ENCODE data around the gene TTYH3. TPM values are rescaled to one million over a fixed set of nuclear protein-coding genes. Genes with fewer than 3 reads are reported as not detected.

The TTYH3 gene
- total RNA-seq, 1 donor from 2014 or later, result 250 TPM

DNA sequence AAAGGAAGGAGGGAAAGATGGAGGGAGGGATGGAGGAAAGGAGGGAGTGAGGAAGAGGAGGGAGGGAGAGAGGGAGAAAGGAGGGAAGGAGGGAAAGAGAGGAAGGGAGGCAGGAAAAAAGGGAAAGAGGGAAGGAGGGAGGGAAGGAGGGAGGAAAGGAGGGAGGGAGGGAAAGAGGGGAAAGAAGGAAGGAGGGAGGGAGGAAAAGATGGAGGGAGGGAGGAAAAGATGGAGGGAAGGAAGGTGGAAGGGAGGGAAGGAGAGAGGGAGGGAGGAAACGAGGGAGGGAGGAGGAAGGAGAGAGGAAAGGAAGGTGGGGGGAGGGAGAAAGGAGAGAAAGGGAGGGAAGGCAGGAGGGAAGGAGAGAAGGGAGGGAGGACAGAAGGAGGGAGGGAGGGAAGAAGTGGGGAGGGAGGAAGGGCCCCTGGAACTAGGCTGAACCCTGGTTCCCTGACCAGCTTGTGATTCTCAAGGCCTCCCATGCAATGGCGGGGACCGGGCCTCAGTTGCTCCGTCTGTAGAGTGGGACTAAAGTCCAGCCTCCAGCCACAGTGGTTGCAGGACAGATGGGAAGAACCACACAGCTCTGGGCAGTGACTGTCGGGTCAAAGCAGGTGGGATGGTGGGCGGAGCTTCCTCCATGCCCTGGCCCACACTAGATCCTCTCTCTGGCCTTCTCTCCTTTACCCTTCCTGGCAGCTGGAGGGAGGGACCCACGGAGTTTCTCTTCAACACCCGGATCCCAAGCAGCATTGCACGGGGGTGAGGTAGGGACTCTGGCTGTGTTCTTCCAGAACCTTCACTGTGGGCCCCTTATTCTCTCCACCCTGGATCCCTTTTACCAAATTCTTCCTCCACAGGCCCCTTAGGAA is 4.3 kb upstream of the TTYH3 start:
- TF ChIP-seq, protein P1, sequence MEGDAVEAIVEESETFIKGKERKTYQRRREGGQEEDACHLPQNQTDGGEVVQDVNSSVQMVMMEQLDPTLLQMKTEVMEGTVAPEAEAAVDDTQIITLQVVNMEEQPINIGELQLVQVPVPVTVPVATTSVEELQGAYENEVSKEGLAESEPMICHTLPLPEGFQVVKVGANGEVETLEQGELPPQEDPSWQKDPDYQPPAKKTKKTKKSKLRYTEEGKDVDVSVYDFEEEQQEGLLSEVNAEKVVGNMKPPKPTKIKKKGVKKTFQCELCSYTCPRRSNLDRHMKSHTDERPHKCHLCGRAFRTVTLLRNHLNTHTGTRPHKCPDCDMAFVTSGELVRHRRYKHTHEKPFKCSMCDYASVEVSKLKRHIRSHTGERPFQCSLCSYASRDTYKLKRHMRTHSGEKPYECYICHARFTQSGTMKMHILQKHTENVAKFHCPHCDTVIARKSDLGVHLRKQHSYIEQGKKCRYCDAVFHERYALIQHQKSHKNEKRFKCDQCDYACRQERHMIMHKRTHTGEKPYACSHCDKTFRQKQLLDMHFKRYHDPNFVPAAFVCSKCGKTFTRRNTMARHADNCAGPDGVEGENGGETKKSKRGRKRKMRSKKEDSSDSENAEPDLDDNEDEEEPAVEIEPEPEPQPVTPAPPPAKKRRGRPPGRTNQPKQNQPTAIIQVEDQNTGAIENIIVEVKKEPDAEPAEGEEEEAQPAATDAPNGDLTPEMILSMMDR (IDR thresholded peaks at IDR 0.05; ENCODE audit: unreplicated experiment), result no peak
- Mint-ChIP-seq H3K36me3 (ENCODE audit: low read depth, unreplicated experiment) (no peaks in the 10 kb centered on the region), H3K9me3 (ENCODE audit: unreplicated experiment) (no peaks in the 10 kb centered on the region), H3K4me3 (ENCODE audit: unreplicated experiment) (no peak overlapping the region), H3K27me3 (ENCODE audit: unreplicated experiment) (peaks cover 5% of the 10 kb centered on the region), H3K4me1 (ENCODE audit: unreplicated experiment) (peaks cover 4% of the 10 kb centered on the region), H3K27ac (ENCODE audit: unreplicated experiment) (peak overlapping the region; percentile 22)
- DNase-seq (ENCODE audit: low spot score), result no peak

DNA sequence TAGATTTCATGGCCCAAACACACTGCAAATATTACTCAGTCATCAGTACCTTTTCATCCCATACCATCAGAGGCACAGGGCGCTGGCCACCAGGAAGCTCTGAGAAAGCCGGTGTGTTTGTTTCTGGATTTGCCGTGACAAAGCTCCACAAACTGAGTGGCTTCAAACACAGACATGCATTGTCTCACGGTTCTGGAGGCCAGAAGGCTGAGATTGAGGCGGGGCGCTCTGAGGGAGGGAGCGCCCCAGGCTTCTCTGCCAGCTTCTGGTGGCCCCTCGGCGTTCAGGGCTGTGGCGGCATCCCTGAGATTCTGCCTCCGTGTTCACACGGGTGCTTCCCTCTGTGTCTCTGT is 3.7 kb upstream of the TTYH3 start:
- Mint-ChIP-seq H3K4me1 (ENCODE audit: unreplicated experiment) (peaks cover 4% of the 10 kb centered on the region), H3K36me3 (ENCODE audit: low read depth, unreplicated experiment) (no peaks in the 10 kb centered on the region), H3K4me3 (ENCODE audit: unreplicated experiment) (no peak overlapping the region), H3K27ac (ENCODE audit: unreplicated experiment) (peak overlapping the region; percentile 22), H3K27me3 (ENCODE audit: unreplicated experiment) (peaks cover 6% of the 10 kb centered on the region), H3K9me3 (ENCODE audit: unreplicated experiment) (no peaks in the 10 kb centered on the region)
- no peak for DNase-seq (ENCODE audit: low spot score)
- TF ChIP-seq, protein P1 (IDR thresholded peaks at IDR 0.05; ENCODE audit: unreplicated experiment), result no peak

DNA sequence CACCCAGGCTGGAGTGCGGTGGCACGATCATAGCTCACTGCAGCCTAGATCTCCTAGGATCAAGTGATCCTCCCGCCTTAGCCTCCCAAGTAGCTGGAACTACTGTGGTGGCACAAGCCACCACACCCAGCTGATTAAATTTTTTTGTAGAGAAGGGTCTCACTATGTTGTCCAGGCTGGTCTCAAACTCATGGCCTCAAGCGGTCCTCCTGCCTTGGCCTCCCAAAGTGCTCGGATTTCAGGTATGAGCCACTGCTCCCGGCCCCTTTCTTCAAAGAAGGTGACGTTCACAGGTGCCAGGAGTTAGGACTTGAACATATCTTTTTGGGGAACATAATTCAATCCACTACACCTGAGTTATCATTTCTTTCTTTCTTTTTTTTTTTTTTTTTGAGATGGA is 2.9 kb upstream of the TTYH3 start:
- DNase-seq (ENCODE audit: low spot score), result no peak
- H3K27ac Mint-ChIP-seq (ENCODE audit: unreplicated experiment), result no peak overlapping the region
- H3K36me3 Mint-ChIP-seq (ENCODE audit: low read depth, unreplicated experiment), result no peaks in the 10 kb centered on the region
- H3K27me3 Mint-ChIP-seq (ENCODE audit: unreplicated experiment), result peaks cover 9% of the 10 kb centered on the region
- no peak overlapping the region for H3K4me3 Mint-ChIP-seq (ENCODE audit: unreplicated experiment)
- peaks cover 4% of the 10 kb centered on the region for H3K4me1 Mint-ChIP-seq (ENCODE audit: unreplicated experiment)
- no peaks in the 10 kb centered on the region for H3K9me3 Mint-ChIP-seq (ENCODE audit: unreplicated experiment)
- TF ChIP-seq, protein P1 (IDR thresholded peaks at IDR 0.05; ENCODE audit: unreplicated experiment), result no peak

DNA sequence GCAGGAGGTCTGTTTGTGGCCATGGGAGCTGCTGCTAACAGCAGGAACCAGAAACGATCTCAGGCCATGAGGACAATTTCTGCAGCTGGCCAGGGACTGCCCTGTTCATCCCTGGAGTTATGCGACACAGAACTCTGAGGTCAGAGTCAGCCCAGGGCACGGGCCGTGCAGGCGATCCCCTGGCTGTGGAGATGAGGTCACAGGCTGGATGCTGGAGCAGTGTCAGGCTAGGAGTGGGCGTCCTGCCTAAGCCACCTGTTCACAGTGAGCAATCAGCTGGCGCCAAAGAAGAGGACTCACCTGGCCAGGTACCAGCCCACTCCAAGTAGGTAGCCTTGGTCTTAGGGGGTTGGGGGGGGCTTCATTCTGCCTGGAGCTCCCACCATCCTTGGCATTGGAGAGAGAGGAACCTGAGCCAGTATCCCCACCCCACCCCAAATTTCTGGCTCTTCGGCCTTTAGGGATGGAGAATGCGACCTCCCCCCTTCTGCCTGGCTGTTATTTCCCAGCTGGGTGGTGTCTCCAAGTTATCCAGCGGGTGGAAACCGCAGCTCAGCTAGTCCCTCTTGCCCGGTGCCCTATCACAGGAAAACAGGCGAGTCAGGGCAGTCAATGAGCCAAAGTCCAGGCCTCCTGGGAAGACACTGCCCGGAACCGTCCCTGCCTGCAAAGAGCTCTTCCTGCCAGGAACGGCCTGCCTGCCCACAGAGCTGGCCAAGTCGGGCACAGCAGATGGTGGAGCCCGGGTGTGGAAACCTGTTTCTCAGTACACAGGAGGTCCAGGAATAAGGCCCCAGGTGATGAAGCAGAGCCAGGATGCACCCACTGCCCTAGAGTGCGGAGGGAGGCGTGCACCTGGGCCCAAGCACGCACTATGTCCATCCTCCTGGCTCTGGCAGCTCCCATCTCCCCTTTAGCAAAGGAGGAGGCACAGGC is 1.8 kb upstream of the TTYH3 start:
- Mint-ChIP-seq H3K4me1 (ENCODE audit: unreplicated experiment) (peaks cover 4% of the 10 kb centered on the region), H3K27me3 (ENCODE audit: unreplicated experiment) (peaks cover 9% of the 10 kb centered on the region), H3K27ac (ENCODE audit: unreplicated experiment) (no peak overlapping the region), H3K36me3 (ENCODE audit: low read depth, unreplicated experiment) (no peaks in the 10 kb centered on the region), H3K4me3 (ENCODE audit: unreplicated experiment) (no peak overlapping the region), H3K9me3 (ENCODE audit: unreplicated experiment) (no peaks in the 10 kb centered on the region)
- TF ChIP-seq, protein P1 (IDR thresholded peaks at IDR 0.05; ENCODE audit: unreplicated experiment), result no peak
- DNase-seq (ENCODE audit: low spot score), result no peak

Measured in endothelial cell (in vitro differentiated cells).